ENCODE measurements around the gene ZNF507. TPM values are rescaled to one million over a fixed set of nuclear protein-coding genes. Genes with fewer than 3 reads are reported as not detected.
"Not testable (repeated sequence)": the region's sequence is repeated elsewhere in the genome, so short reads cannot be mapped to it uniquely, and the experiment has no call there.

ZNF507 gene
- total RNA-seq, 1 donor from 2014 or later: 32.5 TPM

DNA sequence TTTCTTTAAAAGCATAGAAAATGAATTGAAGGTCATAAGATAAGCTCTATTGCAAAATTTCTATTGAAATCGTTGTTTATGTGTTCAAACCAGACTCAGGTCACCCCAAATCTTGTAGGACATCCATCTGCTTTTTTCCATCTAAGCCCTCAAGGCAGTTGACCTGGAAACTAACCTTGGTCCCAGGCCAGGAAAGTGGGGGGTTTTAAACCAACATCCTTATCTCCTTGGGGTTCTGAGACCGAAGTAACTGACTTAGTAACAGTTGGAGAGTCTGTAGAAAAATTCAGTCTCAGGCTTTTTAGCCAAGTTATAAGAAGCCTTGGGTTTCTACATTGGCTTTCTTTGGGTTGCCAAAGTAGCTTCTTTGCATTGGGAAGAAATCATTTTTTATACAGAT, 23.4 kb downstream of the ZNF507 start:
- Mint-ChIP-seq H3K4me1 (ENCODE audit: unreplicated experiment) (peaks cover 8% of the 10 kb centered on the region), H3K27ac (no peak overlapping the region), H3K4me3 (no peak overlapping the region), H3K9me3 (peaks cover 4% of the 10 kb centered on the region), H3K27me3 (no peaks in the 10 kb centered on the region), H3K36me3 (peaks cover 58% of the 10 kb centered on the region)
- DNase-seq (ENCODE audit: extremely low spot score, unreplicated experiment): no peak
- TF ChIP-seq, protein P1, sequence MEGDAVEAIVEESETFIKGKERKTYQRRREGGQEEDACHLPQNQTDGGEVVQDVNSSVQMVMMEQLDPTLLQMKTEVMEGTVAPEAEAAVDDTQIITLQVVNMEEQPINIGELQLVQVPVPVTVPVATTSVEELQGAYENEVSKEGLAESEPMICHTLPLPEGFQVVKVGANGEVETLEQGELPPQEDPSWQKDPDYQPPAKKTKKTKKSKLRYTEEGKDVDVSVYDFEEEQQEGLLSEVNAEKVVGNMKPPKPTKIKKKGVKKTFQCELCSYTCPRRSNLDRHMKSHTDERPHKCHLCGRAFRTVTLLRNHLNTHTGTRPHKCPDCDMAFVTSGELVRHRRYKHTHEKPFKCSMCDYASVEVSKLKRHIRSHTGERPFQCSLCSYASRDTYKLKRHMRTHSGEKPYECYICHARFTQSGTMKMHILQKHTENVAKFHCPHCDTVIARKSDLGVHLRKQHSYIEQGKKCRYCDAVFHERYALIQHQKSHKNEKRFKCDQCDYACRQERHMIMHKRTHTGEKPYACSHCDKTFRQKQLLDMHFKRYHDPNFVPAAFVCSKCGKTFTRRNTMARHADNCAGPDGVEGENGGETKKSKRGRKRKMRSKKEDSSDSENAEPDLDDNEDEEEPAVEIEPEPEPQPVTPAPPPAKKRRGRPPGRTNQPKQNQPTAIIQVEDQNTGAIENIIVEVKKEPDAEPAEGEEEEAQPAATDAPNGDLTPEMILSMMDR (conservative IDR thresholded peaks at IDR 0.05): no peak

DNA sequence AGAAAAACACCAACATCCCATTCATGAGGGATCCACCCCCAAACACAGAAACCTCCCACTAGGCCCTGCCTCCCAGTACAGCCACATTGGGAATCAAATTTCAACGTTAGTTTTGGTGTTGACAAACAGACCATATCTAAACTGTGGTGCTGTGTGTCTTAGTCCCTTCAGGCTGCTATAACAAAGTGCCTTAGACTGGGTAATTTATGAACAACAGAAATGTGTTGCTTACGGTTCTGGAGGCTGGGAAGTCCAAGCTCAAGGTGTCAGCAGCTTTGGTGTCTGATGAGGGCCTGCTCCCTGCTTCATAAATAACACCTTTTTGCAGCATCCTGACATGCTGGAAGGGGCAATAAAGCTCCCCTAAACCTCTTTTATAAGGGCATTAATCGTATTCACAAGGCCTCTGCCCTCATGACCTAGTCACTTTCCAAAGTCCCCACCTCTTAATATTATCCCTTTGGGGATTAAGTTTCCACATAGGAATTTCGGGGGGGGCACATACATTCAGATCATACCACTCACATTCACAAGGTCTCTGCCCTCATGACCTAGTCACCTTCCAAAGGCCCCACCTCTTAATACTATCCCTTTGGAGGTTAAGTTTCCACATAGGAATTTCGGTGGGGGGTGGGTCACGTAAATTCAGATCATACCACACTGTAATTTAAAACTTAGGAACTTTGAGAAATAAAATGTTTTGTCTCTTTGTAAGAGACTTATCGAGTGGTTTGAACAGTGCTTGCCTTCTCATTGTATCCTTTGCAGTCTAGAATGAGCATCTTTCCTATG, 27.5 kb downstream of the ZNF507 start:
- Mint-ChIP-seq H3K9me3 (peaks cover 5% of the 10 kb centered on the region), H3K36me3 (peaks cover 46% of the 10 kb centered on the region), H3K27ac (peak overlapping the region; percentile 89), H3K27me3 (no peaks in the 10 kb centered on the region), H3K4me3 (peak overlapping the region; percentile 32), H3K4me1 (ENCODE audit: unreplicated experiment) (peaks cover 16% of the 10 kb centered on the region)
- DNase-seq (ENCODE audit: extremely low spot score, unreplicated experiment): no peak
- TF ChIP-seq, protein P1 (conservative IDR thresholded peaks at IDR 0.05): no peak

DNA sequence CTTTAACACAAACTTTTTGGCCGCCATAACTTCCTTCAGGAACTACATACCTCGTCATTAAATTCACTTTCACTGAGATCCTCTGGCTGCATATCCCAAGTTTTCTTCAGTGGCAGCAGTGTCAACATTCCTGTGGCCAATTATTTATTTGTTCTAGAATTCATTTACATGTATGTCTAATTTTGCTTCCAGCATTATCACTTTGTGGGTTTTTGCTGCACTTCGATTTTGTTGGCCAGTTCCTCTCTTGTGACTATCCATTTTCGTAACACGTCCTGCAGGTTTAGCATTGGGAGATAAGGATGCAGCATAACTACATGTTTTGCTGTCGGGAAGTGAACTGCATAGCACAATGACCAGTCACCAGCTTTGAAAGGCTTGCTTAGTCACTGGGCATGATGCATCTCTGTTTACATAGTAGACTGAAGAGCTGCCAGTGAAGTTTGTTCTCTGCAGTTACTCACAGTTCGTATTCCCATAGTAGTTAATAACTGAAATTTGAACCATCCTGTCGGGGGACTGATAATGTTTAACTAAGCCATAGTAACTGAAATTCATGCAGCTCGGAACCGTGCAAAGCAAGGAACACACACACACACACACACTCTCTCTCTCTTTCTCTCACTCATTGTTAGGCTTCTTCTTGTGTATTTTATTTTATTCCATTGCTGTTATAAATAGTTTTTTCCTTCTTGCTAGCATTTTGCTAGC, 28.3 kb downstream of the ZNF507 start:
- Mint-ChIP-seq H3K27ac (peak overlapping the region; percentile 89), H3K36me3 (peaks cover 46% of the 10 kb centered on the region), H3K4me1 (ENCODE audit: unreplicated experiment) (peaks cover 16% of the 10 kb centered on the region), H3K4me3 (peak overlapping the region; percentile 32), H3K9me3 (peaks cover 5% of the 10 kb centered on the region), H3K27me3 (no peaks in the 10 kb centered on the region)
- no peak for DNase-seq (ENCODE audit: extremely low spot score, unreplicated experiment)
- TF ChIP-seq, protein P1 (conservative IDR thresholded peaks at IDR 0.05): no peak

DNA sequence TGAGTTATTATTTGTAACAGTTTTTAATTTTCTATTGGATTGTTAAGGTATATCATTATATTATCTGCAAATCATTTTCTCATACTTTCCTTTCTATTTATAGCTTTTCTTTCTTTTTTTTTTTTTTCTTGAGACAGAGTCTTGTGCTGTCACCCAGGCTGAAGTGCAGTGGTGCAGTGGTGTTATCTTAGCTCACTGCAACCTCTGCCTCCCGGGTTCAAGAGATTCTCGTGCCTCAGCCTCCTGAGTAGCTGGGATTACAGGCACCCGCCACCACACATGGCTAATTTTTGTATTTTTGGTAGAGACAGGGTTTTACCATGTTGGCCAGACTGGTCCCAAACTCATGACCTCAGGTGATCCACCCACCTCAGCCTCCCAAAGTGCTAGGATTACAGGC, 29.0 kb downstream of the ZNF507 start:
- Mint-ChIP-seq H3K4me1 (ENCODE audit: unreplicated experiment) (peaks cover 16% of the 10 kb centered on the region), H3K27ac (peak overlapping the region; percentile 89), H3K36me3 (peaks cover 43% of the 10 kb centered on the region)
- not testable (repeated sequence) for DNase-seq (ENCODE audit: extremely low spot score, unreplicated experiment); H3K4me3 Mint-ChIP-seq; H3K27me3 Mint-ChIP-seq; H3K9me3 Mint-ChIP-seq

DNA sequence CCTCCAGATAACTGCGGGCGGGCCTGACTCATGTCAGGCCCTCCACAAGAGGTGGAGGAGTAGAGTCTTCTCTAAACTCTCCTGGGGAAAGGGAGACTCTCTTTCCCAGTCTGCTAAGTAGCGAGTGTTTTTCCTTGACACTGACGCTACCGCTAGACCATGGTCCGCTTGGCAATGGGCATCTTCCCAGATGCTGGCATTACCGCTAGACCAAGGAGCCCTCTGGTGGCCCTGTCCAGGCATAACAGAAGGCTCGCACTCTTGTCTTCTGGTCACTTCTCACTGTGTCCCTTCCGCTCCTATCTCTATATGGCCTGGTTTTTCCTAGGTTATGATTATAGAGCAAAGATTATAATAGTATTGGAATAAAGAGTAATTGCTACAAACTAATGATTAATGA, 31.7 kb downstream of the ZNF507 start:
- not testable (repeated sequence) for H3K9me3 Mint-ChIP-seq; H3K4me3 Mint-ChIP-seq; DNase-seq (ENCODE audit: extremely low spot score, unreplicated experiment); H3K27ac Mint-ChIP-seq; H3K27me3 Mint-ChIP-seq
- Mint-ChIP-seq H3K36me3 (peaks cover 40% of the 10 kb centered on the region), H3K4me1 (ENCODE audit: unreplicated experiment) (peaks cover 16% of the 10 kb centered on the region)
- TF ChIP-seq, protein P1 (conservative IDR thresholded peaks at IDR 0.05): peak; percentile 62

DNA sequence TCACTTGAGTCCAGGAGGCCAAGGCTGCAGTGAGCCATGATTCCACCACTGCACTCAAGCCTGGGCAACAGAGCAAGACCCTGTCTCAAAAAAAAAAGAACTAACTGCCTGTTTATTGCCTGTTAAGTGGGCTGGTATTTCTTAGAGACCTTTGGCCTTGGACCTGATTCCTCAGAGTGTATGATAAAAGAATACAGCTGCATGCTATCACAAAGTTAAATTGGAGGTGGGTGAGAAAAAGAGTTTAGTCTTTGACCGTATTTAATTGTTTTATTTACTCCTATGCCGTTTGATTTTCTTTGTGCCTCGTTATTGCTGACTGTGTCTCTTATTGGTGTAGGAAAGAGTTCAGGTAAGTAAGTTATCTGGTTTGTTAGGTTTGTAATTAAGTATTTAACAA, 34.9 kb downstream of the ZNF507 start:
- Mint-ChIP-seq H3K4me3 (no peak overlapping the region), H3K27ac (no peak overlapping the region), H3K27me3 (no peaks in the 10 kb centered on the region), H3K4me1 (ENCODE audit: unreplicated experiment) (peaks cover 2% of the 10 kb centered on the region), H3K36me3 (peaks cover 35% of the 10 kb centered on the region), H3K9me3 (no peaks in the 10 kb centered on the region)
- DNase-seq (ENCODE audit: extremely low spot score, unreplicated experiment): no peak
- TF ChIP-seq, protein P1 (conservative IDR thresholded peaks at IDR 0.05): no peak

Data from type B pancreatic cell (in vitro differentiated cells).